CD4-positive, alpha-beta T cell treated with Interleukin-10 for 1 hour (primary cell): ENCODE data around the gene ODAM.
"Not testable (repeated sequence)": the region's sequence is repeated elsewhere in the genome, so short reads cannot be mapped to it uniquely, and the experiment has no call there.

Source experiments
- DNase-seq: peaks from one replicate; pipeline ENCODE4 v3.0.0-alpha.2; 2020

ODAM gene, protein sequence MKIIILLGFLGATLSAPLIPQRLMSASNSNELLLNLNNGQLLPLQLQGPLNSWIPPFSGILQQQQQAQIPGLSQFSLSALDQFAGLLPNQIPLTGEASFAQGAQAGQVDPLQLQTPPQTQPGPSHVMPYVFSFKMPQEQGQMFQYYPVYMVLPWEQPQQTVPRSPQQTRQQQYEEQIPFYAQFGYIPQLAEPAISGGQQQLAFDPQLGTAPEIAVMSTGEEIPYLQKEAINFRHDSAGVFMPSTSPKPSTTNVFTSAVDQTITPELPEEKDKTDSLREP

DNA sequence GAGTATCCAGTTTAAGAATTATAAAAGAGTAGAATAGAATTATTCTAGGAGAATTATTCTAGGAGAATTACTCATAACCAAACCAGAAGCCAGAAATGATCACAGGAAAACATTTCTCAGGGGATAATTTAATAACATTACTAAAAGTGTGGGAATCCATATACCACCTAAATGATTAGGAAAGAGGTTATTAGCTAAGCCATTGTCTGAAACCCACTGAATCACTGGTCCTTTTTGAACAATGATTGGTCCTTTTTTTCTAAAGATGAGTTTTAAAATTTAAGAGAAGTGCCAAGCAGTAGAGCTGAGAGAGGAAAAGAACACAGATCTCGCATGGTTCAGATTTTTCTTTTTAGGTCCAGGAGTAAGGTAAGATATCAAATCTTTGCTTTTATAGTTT lies at the start of gene ODAM:
Gene ODAM (plus strand): TSS at position 301 of the 400 bp plus-strand sequence. CDS start 819 bp downstream, outside the sequence.
- no peak for DNase-seq

DNA sequence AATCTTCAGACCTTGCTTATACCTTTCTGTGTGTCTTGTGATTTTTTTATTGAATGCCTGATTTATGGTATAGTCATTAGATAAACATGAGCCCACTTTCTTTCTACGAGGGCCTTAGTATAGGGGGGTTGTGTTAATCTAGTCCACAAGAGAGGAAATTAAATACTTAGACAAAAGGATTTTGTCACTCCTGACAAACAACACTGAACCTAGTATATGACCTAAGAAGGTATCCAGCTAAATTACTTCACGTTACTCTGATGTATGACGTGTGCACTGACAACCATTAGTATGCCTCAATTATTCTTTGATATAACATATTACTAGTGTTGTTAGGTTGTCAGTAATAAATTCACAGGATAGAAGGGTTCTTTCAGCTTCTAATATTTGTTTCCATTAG lies 44.3 kb upstream of the ODAM start:
- DNase-seq: no peak

DNA sequence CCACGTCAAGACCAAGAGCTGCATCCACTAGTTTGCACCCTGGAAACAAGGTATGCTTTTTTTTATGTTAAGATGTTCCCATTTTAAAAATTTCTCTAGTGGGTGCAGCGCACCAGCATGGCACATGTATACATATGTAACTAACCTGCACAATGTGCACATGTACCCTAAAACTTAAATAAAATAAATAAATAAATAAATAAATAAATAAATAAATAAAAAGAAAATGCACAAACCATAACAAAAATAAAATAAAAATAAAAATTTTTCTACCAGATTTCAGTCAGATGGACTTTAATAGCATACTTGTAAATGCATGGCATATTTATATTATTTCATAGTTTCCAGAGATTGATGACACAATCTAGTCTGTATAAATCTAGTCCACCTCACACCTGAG lies 43.4 kb upstream of the ODAM start:
- no peak for DNase-seq

DNA sequence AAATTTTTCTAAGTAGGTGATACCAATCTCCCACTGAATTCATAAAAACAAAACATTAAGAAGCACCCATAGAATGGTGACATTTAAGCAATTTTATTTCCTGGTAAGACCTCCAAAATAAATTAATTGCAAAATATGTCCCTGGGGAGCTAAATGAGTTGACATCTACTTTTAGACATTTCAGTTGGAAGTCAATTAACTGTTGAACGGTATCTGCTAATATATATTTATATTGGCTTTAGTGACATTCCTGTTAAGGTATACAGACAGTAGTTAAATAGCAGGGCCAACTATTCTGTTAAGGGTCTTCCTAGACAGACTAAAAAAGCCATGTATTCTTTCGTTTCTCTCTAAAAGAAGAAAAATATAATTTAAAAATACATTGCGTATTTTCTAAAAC lies 41.6 kb upstream of the ODAM start, which contains the start of gene PRR27:
Gene PRR27 (plus strand): TSS at position 301 of the 400 bp plus-strand sequence. CDS start 139 bp downstream, outside the sequence.
- DNase-seq: no peak

DNA sequence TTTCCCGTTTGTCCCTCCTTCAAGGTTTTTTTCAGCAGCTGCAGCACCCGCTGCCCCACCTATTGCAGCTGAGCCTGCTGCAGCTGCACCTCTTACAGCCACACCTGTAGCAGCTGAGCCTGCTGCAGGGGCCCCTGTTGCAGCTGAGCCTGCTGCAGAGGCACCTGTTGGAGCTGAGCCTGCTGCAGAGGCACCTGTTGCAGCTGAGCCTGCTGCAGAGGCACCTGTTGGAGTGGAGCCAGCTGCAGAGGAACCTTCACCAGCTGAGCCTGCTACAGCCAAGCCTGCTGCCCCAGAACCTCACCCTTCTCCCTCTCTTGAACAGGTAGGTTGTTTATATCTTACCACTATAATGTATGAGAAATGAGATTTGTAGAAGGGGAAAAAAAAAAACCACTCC lies 36.9 kb upstream of the ODAM start:
- DNase-seq: no peak

DNA sequence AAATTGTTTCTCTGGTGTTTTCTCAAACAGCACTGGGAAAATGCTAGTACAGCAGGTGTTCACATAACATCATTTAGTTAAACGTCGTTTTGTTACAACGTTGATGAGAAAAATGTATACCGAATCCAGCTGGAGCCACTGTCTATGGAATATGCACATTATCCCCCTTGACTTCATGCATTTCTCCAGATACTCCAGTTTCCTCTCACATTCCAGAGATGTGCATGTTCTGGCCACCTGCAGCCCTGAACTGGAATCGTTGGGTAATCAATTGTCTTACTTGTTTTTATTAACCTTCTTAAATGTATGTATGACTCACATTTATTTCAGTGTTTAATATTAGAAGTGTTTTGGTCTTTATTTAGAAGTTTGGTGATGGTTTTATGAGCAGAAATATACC lies 18.4 kb upstream of the ODAM start:
- DNase-seq: no peak

DNA sequence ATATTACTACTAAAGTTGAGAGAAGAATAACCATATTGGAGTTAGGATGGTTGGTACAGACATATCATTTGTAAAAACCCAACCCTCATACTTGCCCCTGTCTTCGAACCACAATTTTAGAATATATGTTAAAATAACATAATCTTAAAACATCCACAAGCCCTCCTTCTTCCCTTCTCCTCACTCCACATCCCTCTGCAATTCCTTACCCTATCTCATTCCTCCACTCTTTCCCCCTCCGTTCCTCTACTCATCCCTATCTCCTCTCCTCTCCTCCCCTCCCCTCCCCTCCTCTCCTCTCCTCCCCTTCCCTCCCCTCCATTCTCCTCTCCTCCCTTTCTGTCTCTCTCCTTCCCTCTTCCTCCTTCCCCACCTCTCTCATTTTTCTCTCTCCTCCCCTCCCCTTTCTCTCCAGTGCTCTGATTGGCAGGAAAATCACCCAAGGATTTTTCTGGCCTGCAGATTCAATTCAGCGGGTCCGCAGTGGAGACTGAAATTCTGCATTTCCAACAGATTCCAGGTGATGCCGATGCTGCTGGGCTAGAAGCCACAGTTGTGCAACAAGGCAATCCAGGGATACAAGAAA lies 17.4 kb upstream of the ODAM start:
- no peak for DNase-seq

DNA sequence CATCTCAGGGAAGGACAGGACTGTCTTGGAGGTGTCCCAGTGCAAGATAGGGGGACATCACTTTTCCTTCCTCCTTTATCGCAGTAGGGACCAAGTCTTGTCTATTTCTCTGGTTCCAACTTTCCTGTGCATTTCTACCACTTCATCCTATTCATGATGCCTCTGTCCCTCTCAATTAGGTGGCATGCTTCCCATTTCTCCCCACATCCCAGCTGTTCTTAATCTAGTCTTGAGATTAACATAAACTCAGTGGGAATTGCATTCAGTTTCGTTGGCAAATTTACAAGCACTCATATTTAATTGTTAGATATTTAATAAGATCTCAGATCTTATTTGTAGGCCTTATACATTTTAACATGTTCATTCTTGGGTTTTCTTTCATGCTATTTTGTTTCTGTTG lies 15.7 kb upstream of the ODAM start:
- DNase-seq: no peak

DNA sequence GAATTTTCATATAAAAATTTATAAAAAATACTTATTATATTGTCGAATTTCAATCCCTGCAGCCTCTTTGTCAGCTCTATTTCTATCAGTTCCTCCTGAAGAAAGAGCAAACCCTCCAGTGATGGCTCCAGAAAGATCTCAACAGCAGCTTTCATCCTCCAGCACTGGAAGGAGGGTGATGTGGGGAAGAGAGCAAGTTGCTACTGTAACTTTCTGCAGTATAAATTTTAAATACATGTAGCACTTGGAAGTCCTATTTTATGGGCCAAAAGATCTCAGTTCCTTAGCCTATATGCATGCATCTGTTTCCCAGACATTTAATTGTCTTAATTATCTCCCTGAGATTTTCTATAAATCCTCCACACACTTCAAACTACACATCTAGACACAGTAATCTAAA lies 13.7 kb upstream of the ODAM start:
- no peak for DNase-seq

DNA sequence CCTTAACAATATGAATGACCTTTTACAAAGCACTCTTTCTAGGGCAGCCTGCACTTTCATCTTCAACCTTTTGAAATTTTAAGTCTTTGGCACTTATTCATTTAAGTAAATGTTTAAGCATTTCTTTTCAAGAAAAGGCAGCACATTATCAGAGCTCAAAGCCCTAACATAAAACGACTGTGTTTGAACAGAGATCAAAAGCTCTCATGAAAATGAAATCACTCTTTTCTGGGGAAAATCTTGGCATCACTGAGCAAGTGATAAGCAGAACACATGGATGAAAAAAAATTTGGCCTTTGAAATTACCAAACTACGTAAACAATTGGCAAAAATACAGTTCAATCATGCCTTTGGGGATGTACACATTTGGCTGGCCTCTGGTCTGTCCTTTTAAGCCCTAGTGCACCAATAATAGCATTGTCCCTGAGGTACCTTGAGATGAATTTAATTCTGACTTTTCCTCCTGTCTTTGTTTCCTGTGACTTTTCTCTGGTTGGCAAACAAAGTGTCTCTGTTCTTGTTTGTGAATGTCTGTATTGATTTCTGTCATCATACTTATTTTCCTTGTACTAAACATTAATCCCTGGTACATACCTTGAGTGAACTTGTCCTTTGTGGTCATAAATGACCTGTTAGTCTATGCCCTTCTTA lies 12.9 kb upstream of the ODAM start:
- DNase-seq: no peak

DNA sequence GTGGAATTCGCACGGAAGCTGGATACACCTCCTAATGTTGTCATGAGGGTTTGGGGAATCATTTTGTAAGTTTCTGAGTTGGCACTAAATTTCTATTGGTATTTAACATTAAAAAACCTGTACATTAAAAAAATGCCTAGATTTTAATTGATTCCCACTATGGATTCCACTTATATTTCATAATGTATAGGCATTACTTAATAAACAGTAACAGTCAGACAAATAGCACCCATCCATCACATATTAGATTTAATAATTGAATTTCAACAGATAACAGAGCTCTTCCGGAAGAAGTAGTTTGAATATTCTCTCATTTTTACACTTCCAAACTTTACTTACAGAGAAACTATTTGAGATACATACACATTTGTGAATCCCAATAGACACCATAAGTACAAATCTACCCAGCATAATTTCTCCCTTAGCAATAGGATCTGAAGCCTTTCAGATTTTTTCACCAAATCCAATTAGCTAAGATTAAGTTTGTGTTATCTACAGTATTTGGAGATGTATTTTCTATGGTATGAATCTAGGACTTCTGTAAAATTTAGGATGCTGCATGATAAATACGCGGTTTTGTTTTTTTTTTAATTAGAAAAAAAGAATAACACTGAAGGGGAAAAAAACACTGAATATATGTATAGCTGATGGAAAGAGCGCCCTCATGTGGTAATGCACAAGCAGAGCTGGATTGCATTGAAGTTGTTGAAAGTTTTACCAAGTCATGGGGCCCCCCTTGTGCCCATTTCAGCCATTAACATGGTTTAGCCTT lies 12.2 kb upstream of the ODAM start:
- no peak for DNase-seq

DNA sequence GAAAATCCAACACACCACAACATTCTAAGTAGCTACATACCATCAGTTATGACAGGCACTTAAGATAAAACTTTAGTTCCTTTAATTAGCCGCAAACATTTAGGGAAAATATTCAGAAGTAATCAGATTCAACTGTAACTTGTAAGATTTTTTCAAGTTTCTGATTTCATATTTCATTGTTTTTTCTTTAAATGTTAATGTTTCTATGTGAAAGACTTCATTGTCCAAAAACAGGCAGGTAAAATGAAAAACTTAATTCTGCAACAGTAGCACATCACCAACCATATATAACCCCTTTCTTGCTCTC lies 11.6 kb upstream of the ODAM start:
- no peak for DNase-seq

DNA sequence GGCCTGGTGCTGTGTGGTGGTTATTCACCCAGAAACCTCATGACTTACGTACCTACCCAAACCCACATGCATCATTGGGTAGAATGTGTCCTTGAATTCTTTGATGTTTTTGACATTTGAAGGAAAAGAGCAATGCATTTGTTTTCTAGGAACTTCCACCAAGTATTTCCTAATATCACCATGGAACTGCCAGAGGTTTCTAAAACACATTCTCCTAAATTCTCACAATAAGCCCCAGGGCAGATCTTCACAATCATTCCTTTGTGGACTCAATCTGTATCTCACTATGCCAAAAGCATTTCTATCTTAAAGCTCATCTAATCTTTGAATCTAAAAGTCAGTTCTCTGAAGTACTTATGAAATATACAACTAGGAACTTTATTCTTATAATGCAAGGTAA lies 8.3 kb upstream of the ODAM start:
- DNase-seq: no peak

DNA sequence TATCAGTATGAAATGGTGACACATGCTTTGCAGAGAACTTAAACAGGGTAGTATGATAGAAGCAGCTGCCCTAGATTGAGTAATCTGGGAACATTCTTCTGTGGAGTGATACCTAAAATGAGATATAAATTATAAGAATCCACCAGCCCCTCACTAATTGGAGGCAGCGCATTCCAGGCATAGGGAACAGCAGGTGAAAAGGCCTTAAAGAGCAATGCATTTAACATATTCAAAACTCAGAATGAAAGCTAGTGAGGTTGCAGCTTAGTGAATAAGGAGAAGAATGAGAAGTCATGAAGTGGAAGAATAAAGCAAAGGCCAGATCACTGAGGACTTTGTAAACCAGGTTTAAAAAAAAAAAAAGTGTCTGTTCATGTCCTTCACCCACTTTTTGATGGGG lies 4.9 kb upstream of the ODAM start:
- DNase-seq: no peak

DNA sequence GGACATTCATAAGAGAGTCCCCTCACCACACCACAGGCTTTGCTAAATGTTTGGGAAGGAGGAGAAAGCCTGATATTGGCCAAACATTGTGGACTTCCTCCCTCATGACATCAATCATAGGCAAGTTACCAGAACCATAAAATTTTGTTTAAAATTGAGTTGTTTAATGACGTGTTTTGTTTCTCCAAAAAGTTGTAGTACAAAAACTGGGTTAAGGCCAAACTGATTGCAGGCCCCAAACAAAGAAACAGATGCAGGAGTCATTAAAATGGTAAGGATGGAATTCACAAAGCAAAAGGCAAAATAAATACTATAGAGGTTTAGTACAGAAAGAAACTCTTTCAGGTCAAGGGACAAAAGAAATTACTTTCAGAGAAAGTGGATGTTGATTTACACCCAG lies 3.9 kb upstream of the ODAM start:
- DNase-seq: no peak

DNA sequence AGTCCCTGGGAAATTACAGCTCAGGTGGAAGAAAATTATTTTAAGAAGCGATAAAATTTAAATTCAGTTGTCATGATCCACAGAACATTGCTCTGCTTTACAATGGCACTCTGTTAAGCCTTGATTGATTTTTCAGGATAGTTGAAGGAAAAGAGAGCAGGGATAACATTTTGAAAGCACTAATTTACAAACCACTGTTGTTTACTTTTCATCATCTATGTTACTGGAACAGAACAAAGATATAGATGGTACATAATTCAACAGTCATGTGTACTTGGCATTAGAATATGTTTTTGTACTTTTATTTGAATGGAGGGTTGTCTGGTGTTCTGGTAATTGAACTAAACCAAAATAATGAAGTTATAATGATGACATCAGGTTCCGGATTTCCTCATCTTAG lies 2.6 kb upstream of the ODAM start:
- no peak for DNase-seq

DNA sequence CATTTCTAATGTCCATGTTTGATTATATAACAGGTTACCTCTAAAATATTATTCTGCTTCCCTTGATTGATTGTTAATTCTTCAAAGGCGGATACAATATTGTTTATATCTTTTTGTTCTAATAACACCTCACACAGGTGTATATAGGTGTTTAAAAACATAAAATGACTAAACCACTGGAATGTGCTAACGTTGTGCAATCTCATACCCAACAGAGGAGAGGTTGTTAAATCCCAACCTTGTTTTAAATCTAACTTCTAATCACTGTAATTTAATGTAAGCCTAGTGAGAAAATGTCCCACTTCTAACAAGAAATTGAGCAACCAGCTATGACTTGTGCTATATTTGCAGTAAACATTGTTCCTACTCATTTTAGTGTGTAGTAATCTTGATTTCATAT lies 1.3 kb downstream of the ODAM start:
- no peak for DNase-seq

DNA sequence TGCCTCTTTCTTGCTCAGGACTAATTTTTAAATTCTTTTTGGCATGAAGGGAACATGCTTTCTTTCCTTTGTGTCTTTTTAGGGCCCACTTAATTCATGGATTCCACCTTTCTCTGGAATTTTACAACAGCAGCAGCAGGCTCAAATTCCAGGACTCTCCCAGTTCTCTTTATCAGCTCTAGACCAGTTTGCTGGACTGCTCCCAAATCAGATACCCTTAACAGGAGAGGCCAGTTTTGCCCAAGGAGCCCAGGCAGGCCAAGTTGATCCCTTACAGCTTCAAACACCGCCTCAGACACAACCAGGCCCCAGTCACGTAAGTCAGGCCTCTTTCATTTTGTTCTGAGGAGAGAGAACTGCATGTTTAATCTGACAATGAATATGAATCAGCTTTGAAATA lies 2.3 kb downstream of the ODAM start:
- no peak for DNase-seq

DNA sequence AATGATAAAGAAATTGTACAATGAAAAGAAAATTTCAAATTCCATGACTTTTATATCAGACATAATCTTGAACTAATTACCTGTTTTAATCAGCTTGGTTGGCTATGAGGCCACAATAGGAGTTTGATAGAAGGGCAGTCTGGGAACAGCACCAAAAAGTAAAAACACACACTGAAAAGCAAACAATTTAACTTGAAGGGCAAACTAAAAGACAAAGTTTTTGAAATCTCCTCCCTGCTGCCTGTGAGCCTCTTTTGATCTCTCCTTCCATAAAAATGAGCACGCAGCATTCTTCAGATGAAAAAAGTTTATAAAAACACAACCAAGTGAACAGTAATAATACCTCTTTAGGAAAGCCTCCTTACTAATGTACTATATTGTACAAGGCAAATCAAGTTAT lies 8.1 kb downstream of the ODAM start:
- no peak for DNase-seq

DNA sequence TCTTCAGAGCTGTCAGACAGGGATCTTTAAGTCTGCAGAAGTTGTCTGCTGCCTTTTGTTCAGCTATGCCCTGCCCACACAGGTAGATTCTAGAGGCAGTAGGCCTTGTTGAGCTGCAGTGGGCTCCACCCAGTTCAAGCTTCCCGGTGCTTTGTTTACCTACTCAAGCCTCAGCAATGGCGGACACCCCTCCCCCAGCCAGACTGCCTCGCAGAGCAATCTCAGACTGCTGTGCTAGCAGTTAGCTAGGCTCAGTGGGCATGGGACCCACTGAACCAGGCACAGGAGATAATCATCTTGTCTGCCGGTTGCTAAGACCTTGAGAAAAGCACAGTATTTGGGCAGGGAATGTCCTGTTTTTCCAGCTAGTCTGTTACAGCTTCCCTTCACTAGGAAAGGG lies 17.2 kb downstream of the ODAM start:
- not testable (repeated sequence) for DNase-seq

DNA sequence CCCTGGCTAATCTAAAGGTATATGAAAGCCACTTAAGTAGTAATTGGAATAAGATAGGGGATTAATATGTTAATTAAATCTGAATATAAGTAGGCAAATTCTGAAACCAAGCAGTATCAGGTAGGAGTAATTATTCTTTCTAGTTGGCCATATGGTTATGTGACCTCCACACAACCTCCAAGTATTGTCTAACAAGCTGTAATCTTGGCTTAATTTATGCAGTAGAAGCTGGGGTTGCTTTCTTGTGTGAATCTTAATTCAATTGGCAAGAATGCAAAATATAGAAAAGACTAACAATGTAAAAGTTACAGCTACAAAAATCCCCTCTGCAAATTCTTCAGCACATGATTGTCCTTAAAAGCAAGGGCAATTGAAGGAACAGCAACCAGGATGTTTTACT lies 20.6 kb downstream of the ODAM start:
- DNase-seq: not testable (repeated sequence)

DNA sequence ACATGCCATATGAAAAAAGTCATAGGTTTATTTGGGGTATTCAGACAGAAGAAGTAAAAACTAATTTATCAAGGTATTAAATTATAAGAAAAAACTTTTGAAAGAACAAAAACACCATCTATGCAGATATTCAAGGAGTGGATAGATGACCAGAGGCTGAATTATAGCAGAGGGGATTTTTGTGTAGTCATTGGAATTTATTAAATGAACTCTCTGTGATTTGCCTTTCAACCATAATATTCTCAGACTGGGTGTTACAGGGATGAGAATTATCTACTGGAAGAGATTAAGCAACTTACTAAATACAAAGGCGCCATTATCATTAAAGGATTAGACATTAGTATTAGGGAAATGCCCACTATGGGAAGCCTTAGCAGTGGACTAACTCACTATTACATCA lies 21.0 kb downstream of the ODAM start:
- not testable (repeated sequence) for DNase-seq

DNA sequence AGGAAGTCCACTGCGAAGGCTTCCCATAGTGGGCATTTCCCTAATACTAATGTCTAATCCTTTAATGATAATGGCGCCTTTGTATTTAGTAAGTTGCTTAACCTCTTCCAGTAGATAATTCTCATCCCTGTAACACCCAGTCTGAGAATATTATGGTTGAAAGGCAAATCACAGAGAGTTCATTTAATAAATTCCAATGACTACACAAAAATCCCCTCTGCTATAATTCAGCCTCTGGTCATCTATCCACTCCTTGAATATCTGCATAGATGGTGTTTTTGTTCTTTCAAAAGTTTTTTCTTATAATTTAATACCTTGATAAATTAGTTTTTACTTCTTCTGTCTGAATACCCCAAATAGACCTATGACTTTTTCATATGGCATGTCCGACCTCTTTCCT lies 25.9 kb downstream of the ODAM start:
- DNase-seq: not testable (repeated sequence)

DNA sequence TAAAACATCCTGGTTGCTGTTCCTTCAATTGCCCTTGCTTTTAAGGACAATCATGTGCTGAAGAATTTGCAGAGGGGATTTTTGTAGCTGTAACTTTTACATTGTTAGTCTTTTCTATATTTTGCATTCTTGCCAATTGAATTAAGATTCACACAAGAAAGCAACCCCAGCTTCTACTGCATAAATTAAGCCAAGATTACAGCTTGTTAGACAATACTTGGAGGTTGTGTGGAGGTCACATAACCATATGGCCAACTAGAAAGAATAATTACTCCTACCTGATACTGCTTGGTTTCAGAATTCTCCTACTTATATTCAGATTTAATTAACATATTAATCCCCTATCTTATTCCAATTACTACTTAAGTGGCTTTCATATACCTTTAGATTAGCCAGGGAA lies 26.3 kb downstream of the ODAM start:
- not testable (repeated sequence) for DNase-seq
